ENCODE measurements around the gene SP7.

- TF ChIP-seq REST (IDR thresholded peaks at IDR 0.05; ENCODE audit: insufficient read depth in 1 of 2, low read depth in 2 of 2, low read length in 2 of 2) (no peak), SIN3A (IDR thresholded peaks at IDR 0.05; ENCODE audit: borderline replicate concordance, insufficient read depth, low read length) (no peak)
Observed at GRCh38 chr12:53365245-53365904, 29.2 kb upstream of the SP7 start.
